Mucosa of rectum (tissue), 2 donors: Measurements from ENCODE around the gene DPT.

Source experiments
- H3K27ac ChIP-seq, 2 donors: one replicate each; pipeline ENCODE4 v1.7.0; 2013; ENCODE audit warnings: inconsistent platforms in 2 of 2, low read depth in 2 of 2, low read length in 2 of 2
- H3K27me3 ChIP-seq, 2 donors: one replicate each; pipeline ENCODE4 v1.7.0; 2013; ENCODE audit warnings: low read length in 2 of 2; ENCODE audit not compliant: control insufficient read depth in 2 of 2, insufficient read depth in 2 of 2
- H3K36me3 ChIP-seq, 2 donors: one replicate each; pipeline ENCODE4 v1.7.0; 2013; ENCODE audit warnings: low read length in 2 of 2; ENCODE audit not compliant: control insufficient read depth in 2 of 2, insufficient read depth in 2 of 2
- H3K4me1 ChIP-seq, 2 donors: one replicate each; pipeline ENCODE4 v1.7.0; 2013; ENCODE audit warnings: low read length in 2 of 2, mild to moderate bottlenecking in 1 of 2; ENCODE audit not compliant: control insufficient read depth in 2 of 2, insufficient read depth in 2 of 2
- H3K4me3 ChIP-seq, 2 donors: one replicate each; pipeline ENCODE4 v1.7.0; 2013; ENCODE audit warnings: low read length in 2 of 2
- H3K9ac ChIP-seq, 2 donors: one replicate each; pipeline ENCODE4 v1.7.0; 2013; ENCODE audit warnings: low read length in 2 of 2, low read depth in 1 of 2, mild to moderate bottlenecking in 1 of 2
- H3K9me3 ChIP-seq, 2 donors: one replicate each; pipeline ENCODE4 v1.7.0; 2013; ENCODE audit warnings: low read length in 2 of 2; ENCODE audit not compliant: control insufficient read depth in 2 of 2
- donor health status: healthy.
- donor health status: Normal muscosa, but diverticular disease.

Gene DPT

GRCh38 chr1:168725060-168725459, 3.9 kb downstream of the DPT start:
- Histone ChIP-seq H3K27ac (no peak overlapping the region), H3K9ac (no peak overlapping the region), H3K9me3 (no peaks in the 10 kb centered on the region), H3K27me3 (no peaks in the 10 kb centered on the region), H3K4me3 (no peak overlapping the region), H3K36me3 (no peaks in the 10 kb centered on the region), H3K4me1 (no peaks in the 10 kb centered on the region)

GRCh38 chr1:168723000-168723399, 6.0 kb downstream of the DPT start:
- Histone ChIP-seq H3K36me3 (no peaks in the 10 kb centered on the region), H3K27ac (no peak overlapping the region), H3K4me3 (no peak overlapping the region), H3K4me1 (no peaks in the 10 kb centered on the region), H3K9ac (no peak overlapping the region), H3K9me3 (no peaks in the 10 kb centered on the region), H3K27me3 (no peaks in the 10 kb centered on the region)

- Histone ChIP-seq H3K4me1 (no peaks in the 10 kb centered on the region), H3K4me3 (no peak overlapping the region), H3K9me3 (no peaks in the 10 kb centered on the region), H3K27me3 (no peaks in the 10 kb centered on the region), H3K9ac (no peak overlapping the region), H3K27ac (no peak overlapping the region), H3K36me3 (no peaks in the 10 kb centered on the region)
Observed at GRCh38 chr1:168720839-168721238, 8.2 kb downstream of the DPT start.

- Histone ChIP-seq H3K9ac (no peak overlapping the region), H3K36me3 (no peaks in the 10 kb centered on the region), H3K27me3 (no peaks in the 10 kb centered on the region), H3K4me1 (no peaks in the 10 kb centered on the region), H3K27ac (no peak overlapping the region), H3K4me3 (no peak overlapping the region), H3K9me3 (no peaks in the 10 kb centered on the region)
Observed at GRCh38 chr1:168719306-168720111, 9.5 kb downstream of the DPT start.

GRCh38 chr1:168717906-168718891, 10.8 kb downstream of the DPT start:
- Histone ChIP-seq H3K4me1 (peaks cover 0 to 3% of the 10 kb centered on the region in 2 donors), H3K27me3 (no peaks in the 10 kb centered on the region), H3K9ac (no peak overlapping the region), H3K27ac (no peak overlapping the region), H3K4me3 (no peak overlapping the region), H3K36me3 (no peaks in the 10 kb centered on the region), H3K9me3 (no peaks in the 10 kb centered on the region)

- no peak overlapping the region for H3K27ac ChIP-seq
- no peak overlapping the region for H3K9ac ChIP-seq
- no peaks in the 10 kb centered on the region for H3K27me3 ChIP-seq
- H3K36me3 ChIP-seq, result no peaks in the 10 kb centered on the region
- H3K9me3 ChIP-seq, result no peaks in the 10 kb centered on the region
- H3K4me3 ChIP-seq, result no peak overlapping the region
- H3K4me1 ChIP-seq, result peaks cover 5 to 14% of the 10 kb centered on the region in 2 donors
Observed at GRCh38 chr1:168714012-168714411, 15.0 kb downstream of the DPT start.

GRCh38 chr1:168709405-168710363, 19.3 kb downstream of the DPT start:
- H3K9me3 ChIP-seq, result no peaks in the 10 kb centered on the region
- peak overlapping the region in 1 of 2 donors; percentile 36 for H3K4me3 ChIP-seq
- no peaks in the 10 kb centered on the region for H3K36me3 ChIP-seq
- H3K4me1 ChIP-seq, result peaks cover 5 to 14% of the 10 kb centered on the region in 2 donors
- no peaks in the 10 kb centered on the region for H3K27me3 ChIP-seq
- H3K9ac ChIP-seq, result no peak overlapping the region
- H3K27ac ChIP-seq, result peak overlapping the region; percentile 40 to 51

- Histone ChIP-seq H3K27me3 (no peaks in the 10 kb centered on the region), H3K27ac (peak overlapping the region in 1 of 2 donors; percentile 51), H3K9ac (no peak overlapping the region), H3K36me3 (no peaks in the 10 kb centered on the region), H3K9me3 (no peaks in the 10 kb centered on the region), H3K4me1 (peaks cover 5 to 13% of the 10 kb centered on the region in 2 donors), H3K4me3 (no peak overlapping the region)
Observed at GRCh38 chr1:168708698-168709404, 20.2 kb downstream of the DPT start.

- no peak overlapping the region for H3K27ac ChIP-seq
- H3K4me3 ChIP-seq, result no peak overlapping the region
- no peaks in the 10 kb centered on the region for H3K27me3 ChIP-seq
- H3K4me1 ChIP-seq, result peaks cover 5 to 10% of the 10 kb centered on the region in 2 donors
- H3K9me3 ChIP-seq, result no peaks in the 10 kb centered on the region
- no peaks in the 10 kb centered on the region for H3K36me3 ChIP-seq
- no peak overlapping the region for H3K9ac ChIP-seq
Observed at GRCh38 chr1:168706391-168706992, 22.5 kb downstream of the DPT start.
